ENCODE results near the gene INPP5B. TPM values are rescaled to one million over a fixed set of nuclear protein-coding genes. Genes with fewer than 3 reads are reported as not detected.

The INPP5B gene
- total RNA-seq, result 32.1 and 33.3 TPM in 2 replicates

GRCh38 chr1:37946703-37947360 lies at the start of gene INPP5B:
Gene INPP5B, minus strand, starts transcription at chr1:37947053. Its CDS starts 745 bp downstream, at chr1:37946308.

GRCh38 chr1:37859507-37860345 lies 87.1 kb downstream of the INPP5B start, which contains the start of gene MTF1:
Gene MTF1, minus strand, starts transcription at chr1:37859592. Its CDS starts 1,934 bp downstream, at chr1:37857658.

Other genes starting within 250 kb of the INPP5B start
- 0.14 TPM in 1 of 2 replicates, not detected in the other for gene EPHA10, start 181.9 kb downstream of the INPP5B start, total RNA-seq
- gene MANEAL, start 153.2 kb downstream of the INPP5B start, total RNA-seq, result 0.28 and 0.46 TPM in 2 replicates
- 18.7 and 19.8 TPM in 2 replicates for gene C1orf122, start 139.3 kb downstream of the INPP5B start, total RNA-seq
- gene YRDC, start 138.8 kb downstream of the INPP5B start, total RNA-seq, result 11.2 and 12.9 TPM in 2 replicates
- gene MTF1, start 87.5 kb downstream of the INPP5B start, total RNA-seq, result 2.3 TPM in 2 replicates
- 87.3 and 94.4 TPM in 2 replicates for gene SF3A3, start 43.0 kb upstream of the INPP5B start, total RNA-seq
- gene FHL3, start 58.5 kb upstream of the INPP5B start, total RNA-seq, result 13.1 and 18.1 TPM in 2 replicates
- gene UTP11, start 65.7 kb upstream of the INPP5B start, total RNA-seq, result 33.0 and 36.4 TPM in 2 replicates
- gene POU3F1, start 99.7 kb upstream of the INPP5B start, total RNA-seq, result not detected in 2 replicates